Measurements from ENCODE around the gene B3GALT4.
"Not testable (repeated sequence)": the region's sequence is repeated elsewhere in the genome, so short reads cannot be mapped to it uniquely, and the experiment has no call there.

B3GALT4 gene

DNA sequence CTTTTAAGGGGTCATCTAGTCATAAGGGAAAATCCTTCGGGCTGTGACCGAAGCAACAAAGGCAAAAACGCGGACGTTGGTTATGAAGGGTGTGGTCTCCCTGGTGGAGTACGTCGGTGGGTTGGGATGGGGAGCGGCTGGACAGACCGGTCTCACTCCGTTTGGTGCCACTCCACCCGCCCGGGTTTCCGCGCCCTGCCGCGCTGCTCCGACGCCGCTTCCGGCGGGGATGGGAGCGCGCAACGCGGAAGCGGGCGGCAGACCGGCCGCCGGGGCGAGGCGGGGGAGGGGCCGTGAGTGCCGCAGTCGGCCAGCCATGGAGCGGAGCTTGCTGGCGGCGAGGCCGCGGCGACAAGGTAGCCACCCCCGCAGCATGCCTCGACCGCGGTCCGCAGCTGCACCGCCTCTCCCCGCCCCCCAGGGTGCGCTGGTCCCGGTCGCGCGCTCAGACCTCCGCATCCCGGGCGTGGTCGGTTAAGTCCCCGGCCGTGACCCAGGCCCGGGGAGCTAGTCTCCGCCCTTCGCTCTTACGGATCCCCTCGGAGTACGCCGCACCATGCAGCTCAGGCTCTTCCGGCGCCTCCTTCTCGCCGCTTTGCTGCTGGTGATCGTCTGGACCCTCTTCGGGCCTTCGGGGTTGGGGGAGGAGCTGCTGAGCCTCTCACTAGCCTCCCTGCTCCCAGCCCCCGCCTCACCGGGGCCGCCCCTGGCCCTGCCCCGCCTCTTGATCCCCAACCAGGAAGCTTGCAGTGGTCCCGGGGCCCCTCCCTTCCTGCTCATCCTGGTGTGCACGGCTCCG is at the start of gene B3GALT4:
TSS of gene B3GALT4 (plus strand) at position 260 of the 799 bp plus-strand sequence. CDS start at position 557, 297 bp downstream.
- DNase-seq (ENCODE audit: low read depth in 2 of 2, low spot score in 1 of 2): peak in 1 of 2 donors; percentile 47

DNA sequence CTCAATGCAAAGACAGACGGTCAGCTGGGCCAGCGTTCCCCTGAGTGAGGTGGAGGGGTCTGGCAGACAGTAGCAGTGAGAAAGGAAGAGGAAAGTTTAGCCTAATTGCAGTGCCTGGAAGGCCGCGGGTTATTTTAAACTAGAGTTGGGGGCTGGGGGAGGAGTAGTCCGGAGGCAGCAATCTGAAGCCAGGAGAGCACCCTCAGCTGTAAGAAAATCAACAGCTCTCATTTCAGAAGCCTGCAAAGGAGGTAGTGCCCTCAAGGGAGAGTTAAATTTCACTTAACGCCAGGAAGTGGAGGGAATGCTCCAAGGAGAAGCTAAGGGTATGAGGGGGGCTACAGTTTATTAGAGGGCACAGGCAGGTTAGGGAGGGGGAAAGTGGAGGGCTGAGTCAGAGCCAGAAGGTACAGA is 41.7 kb upstream of the B3GALT4 start:
- no peak for DNase-seq (ENCODE audit: low read depth in 2 of 2, low spot score in 1 of 2)

DNA sequence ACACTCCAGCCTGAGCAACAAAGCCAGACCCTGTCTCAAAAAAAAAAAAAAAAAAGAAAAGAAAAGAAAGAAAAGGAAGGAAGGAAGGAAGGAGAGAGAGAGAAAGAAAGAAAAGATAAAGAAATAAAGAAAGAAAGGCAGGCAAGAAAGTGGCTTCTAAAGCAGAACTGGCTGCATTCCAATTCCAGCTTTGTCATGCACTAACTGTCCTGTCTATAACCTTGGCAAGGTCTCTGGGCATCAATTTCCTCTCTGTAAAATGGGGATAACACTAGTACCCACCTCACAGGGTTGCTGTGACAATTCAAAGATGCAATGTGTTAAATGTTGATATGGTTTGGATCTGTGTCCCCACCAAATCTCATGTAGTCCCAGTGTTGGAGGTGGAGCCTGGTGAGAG is 40.6 kb upstream of the B3GALT4 start:
- no peak for DNase-seq (ENCODE audit: low read depth in 2 of 2, low spot score in 1 of 2)

DNA sequence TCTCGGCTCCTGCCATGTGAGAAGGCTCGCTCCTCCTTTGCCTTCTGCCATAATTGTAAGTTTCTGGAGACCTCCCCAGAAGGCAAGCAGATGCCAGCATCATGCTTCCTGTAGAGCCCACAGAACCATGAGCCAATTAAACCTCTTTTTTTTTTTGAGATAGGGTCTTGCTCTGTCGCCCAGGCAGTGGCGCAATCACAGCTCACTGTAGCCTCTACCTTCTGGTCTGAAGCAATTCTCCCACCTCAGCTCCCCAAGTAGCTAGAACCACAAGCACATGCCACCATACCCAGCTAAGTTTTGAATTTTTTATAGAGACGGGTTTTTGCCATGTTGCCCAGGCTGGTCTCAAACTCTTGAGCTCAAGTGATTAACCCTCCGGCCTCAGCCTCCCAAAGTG is 40.1 kb upstream of the B3GALT4 start:
- DNase-seq (ENCODE audit: low read depth in 2 of 2, low spot score in 1 of 2): no peak

- DNase-seq (ENCODE audit: low read depth in 2 of 2, low spot score in 1 of 2): no peak
Observed at GRCh38 chr6:33237741-33238140, 39.2 kb upstream of the B3GALT4 start.

DNA sequence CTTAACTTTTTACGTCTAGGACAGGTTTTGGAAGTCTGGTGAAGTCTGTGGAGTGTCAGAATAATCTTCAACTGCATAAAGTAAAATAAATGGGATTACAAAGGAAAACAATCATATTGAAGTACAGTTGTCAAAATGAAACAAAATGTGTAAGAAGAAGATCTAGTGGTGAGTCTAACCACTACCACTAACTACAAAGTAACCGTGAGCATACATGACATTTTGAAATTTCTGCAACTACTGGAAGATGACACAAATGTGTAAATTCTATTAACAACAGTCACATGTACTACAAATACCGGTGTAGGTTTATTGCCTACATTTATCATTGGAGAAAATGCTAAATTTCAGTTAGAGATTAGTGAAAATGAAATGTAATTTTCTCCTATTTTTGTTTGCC is 35.0 kb upstream of the B3GALT4 start:
- no peak for DNase-seq (ENCODE audit: low read depth in 2 of 2, low spot score in 1 of 2)

GRCh38 chr6:33243476-33243875 is 33.4 kb upstream of the B3GALT4 start:
- no peak for DNase-seq (ENCODE audit: low read depth in 2 of 2, low spot score in 1 of 2)

- DNase-seq (ENCODE audit: low read depth in 2 of 2, low spot score in 1 of 2): peak; percentile 78 to 95
Observed at GRCh38 chr6:33247977-33248642, 28.8 kb upstream of the B3GALT4 start.

DNA sequence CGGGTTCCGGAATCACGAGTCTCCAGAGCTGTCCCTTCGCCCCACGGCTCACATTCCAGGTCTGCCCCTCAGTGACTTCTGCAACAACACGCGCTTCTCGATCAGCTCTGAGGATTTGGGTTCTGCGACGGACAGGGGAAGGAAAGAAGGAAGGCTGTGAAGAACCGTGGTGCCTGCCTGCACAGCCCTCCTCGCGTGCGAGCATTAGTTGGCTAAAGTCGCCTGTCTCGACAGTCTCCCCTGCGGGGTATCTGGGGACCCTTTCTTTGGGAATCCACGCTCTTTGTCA is 28.3 kb upstream of the B3GALT4 start:
- DNase-seq (ENCODE audit: low read depth in 2 of 2, low spot score in 1 of 2): no peak

- DNase-seq (ENCODE audit: low read depth in 2 of 2, low spot score in 1 of 2): peak; percentile 83 to 90
Observed at GRCh38 chr6:33248932-33249731, 27.8 kb upstream of the B3GALT4 start.

DNA sequence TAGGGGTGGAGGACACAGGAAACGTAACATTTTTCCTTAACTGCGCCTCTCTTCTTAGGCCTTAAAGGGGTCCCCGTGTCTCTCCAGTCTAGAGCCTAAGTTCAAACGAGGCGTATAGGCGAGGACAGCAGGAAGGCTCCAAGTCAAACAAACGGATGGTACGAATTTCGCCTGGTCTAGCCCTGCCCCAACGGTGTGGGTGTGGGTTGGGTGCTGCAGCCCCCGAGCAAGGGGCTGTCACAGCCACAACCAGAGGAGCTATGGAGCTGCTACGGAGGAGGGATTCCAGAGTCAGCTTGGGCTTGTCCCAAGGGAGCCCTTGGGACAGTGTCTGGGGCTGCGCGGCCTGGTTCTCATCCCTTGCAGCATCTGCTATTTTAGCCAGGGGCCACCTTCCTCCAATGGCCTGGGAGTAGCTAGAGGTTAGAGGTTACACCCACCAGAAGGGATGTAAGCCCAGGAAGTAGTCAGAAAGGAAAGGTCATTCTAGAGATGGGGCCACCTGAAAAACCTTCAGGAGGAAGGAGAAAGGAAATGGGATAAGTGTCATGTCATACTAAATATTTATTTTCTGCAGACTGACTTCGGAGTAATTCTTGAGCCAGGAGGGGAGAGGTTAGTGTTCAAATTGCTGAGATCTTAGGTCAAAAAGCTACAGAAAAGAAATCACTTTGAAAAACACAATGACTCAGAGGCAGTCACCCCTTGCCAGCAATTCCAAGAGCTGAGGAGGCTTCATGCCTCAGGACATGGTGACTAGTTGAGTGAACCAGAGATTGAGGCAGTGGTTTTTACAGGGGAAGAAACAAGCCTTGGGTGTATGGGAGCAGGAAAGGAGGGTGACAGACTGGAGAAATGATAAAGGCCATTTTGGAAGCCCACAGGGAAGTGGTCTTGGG is 26.9 kb upstream of the B3GALT4 start:
- DNase-seq (ENCODE audit: low read depth in 2 of 2, low spot score in 1 of 2): no peak

DNA sequence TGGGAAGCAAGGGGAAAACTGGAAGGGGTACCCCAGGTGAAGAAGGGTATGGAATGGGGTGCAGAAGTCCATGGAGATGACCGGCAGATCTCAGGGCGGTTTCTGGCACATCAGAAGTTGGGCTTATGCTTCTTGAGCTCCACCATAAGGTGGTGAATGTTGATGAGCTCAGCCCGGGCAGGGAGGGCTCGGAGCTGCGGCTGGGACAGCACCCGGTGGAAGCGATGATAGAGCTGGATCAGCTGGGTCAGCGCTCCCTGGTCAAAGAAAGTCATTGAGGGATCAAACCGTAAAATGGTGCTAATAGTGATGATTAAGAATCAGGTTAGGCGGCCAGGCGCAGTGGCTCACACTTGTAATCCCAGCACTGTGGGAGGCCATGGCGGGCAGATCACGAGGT is 26.2 kb upstream of the B3GALT4 start:
- no peak for DNase-seq (ENCODE audit: low read depth in 2 of 2, low spot score in 1 of 2)

DNA sequence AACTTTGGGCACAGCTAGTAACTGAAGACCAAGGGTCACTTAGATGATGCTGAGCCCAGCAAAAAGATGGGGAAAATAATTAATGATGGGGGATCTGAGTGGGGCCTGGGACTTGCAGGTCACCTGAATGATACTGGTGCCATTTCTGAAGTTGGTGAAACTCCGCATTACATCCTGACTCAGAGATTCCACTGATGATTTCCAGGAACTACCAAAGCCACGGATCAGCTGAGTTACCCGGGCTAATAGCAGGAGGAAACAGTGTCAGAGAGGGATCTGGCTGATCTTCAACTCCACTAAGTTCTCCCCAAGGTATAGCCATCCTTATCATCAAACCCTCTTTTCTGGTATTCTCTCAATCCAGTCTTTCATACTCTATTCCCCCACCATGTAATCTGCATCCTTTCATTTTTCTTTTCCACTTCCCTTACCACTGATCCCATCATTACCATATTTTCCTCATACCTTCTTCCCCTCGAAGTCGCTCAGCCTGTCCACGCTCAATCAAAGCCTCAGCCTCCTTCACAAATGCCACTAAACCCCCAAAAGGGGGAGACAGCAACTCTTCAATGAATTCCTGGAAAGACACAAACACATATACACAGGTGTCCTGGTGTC is 25.4 kb upstream of the B3GALT4 start:
- no peak for DNase-seq (ENCODE audit: low read depth in 2 of 2, low spot score in 1 of 2)

GRCh38 chr6:33252759-33253158 is 24.2 kb upstream of the B3GALT4 start:
- DNase-seq (ENCODE audit: low read depth in 2 of 2, low spot score in 1 of 2): no peak

DNA sequence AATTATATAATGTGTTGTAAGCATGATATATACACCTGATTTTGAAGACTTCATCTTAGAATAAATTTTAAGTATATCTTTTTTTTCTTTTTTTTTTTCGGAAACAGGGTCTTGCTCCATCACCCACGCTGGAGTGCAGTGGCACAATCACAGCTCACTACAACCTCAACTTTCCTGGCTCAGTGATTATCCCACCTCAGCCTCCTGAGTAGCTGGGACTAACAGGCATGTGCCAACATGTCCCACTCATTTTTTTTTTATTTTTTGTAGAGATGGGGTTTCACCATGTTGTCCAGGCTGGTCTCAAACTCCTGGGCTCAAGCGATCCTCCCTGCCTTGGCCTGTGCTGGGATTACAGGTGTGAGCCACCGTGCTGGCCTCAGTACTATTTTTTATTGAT is 22.3 kb upstream of the B3GALT4 start:
- DNase-seq (ENCODE audit: low read depth in 2 of 2, low spot score in 1 of 2): no peak

- no peak for DNase-seq (ENCODE audit: low read depth in 2 of 2, low spot score in 1 of 2)
Observed at GRCh38 chr6:33259032-33259431, 17.9 kb upstream of the B3GALT4 start.

DNA sequence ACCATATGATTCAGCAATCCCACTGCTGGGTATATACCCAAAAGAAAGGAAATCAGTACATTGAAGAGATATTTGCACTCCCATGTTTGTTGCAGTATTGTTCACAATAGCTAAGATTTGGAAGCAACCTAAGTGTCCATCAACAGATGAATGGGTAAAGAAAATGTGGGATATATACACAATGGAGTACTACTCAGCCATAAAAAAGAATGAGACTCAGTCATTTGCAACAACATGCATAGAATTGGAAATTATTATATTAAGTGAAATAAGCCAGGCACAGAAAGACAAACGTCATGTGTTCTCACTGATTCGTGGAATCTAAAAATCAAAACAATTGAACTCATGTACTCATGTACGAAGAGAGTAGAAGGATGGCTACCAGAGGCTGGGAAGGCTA is 14.4 kb upstream of the B3GALT4 start:
- not testable (repeated sequence) for DNase-seq (ENCODE audit: low read depth in 2 of 2, low spot score in 1 of 2)

DNA sequence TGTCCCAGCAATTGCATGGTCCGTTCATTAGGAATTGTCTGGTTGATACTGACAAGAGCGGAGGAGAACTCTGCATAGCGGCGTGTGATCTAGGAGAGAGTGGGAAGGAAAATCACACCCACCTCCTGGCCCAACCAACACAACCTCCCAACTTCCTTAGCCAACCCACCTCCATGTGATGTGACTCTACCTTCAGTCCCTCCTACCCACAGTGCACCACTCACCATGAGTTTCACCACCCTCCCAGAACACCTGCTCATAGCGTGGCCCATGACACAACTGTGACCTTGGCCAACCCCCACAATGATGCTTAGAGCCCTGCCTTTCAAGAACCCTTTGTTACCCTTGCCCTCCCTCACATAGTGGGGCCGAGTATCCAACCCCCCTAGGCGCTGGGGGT is 12.9 kb upstream of the B3GALT4 start:
- no peak for DNase-seq (ENCODE audit: low read depth in 2 of 2, low spot score in 1 of 2)

GRCh38 chr6:33271117-33271467 is 5.8 kb upstream of the B3GALT4 start:
- no peak for DNase-seq (ENCODE audit: low read depth in 2 of 2, low spot score in 1 of 2)

DNA sequence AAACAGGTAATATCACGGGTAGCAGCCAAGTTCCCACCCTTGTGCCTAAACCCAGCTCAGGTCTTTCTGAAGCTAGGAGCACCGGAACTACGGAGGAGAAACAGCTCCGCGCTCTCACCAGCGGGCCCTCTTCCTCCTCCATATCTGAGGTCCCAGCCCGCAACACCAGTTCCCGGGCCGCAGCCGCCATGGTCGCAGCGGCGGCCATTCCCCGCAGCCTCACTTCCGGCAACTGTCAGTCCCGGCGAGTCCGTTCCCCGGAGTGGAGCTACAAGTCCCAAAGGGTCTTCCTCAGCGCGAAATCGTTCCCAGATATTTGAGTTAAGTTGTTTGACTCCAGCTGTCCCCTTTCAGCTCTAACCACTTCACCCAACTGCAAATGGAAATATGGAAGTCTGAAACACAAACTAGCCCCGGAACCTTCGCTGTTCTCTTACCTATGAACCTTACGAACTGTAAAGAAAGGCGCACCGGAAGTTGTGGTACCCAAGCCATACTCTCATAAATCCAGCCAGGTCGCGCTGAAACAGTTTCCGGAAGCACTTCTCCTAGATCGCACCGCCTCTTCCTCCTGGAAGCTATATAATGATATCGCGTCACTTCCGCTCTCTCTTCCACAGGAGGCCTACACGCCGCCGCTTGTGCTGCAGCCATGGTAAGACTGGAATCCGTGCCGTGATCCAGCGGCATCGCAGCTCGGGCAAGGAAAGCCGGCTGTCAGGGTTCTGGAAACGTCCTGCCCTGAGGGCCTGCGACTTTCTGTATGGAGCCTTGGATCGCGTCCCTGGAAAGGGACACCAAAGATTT is 5.3 kb upstream of the B3GALT4 start, which contains the start of the genes RPS18 and VPS52:
TSS of gene RPS18 (plus strand) at position 608 of the 807 bp plus-strand sequence. CDS start at position 653, 45 bp downstream.
TSS of gene VPS52 (minus strand) at position 409 of the 807 bp plus-strand sequence. CDS start at position 208, 201 bp downstream.
- DNase-seq (ENCODE audit: low read depth in 2 of 2, low spot score in 1 of 2): peak; percentile 82 to 83
